Effector CD8-positive, alpha-beta T cell (primary cell): ENCODE measurements around the gene KRT6B.

ENCODE experiments used
- DNase-seq: peaks from one replicate; lab custom pipeline; 2025; lab: John Stamatoyannopoulos, UW

Gene KRT6B

DNA sequence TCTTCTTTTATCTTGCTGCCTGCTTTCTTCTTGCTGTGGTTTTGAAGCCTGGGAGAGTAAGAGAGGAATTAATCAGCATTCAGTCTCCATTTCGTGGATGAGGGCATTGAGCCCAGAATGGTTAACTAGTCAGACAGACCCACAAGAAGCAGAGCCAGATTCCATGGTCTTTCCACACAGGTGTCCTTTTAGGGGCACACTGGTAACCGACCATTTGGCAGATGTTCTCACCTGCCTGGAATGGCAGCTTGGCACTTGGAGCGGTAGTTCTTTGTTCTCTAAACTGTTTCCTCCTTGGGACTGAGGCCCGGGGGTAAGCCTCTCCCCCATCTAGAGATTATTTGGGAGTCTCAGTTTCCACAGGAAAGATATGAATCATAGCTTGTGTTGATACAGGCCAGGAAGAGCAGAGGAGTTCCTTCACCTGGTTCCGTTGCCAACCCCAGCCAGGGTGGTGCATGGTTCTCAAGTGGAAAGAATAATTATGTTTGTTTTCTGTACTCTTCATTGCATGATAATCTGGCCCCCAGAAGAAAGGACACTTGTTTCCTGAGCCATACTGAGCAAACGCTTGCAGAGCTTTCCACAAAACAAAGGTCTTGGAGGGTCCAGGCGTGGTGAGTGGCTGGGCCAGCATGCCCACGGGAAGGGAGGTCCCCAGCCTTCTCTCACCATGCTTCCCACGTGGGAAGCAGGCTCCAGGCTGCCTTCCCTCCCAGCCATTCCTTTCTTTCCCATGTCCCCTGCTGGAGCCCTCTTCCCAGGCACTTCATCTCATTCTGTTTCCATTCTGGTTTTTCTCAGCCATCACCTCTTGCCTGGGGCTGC, 15.7 kb downstream of the KRT6B start:
- no peak for DNase-seq

DNA sequence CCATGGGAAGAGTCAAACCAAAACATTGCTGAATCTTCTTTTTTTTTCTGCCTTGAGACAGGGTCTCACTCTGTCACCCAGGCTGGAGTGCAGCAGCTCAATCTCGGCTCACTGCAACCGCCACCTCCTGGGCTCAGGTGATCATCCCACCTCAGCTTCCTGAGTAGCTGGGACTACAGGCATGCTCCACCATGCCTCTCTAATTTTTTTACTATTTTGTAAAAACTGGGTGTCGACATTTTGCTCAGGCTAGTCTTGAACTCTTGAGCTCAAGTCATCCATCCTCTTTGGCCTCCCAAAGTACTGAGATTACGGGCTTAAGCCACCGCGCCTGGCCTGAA, 16.3 kb downstream of the KRT6B start:
- DNase-seq = no peak

DNA sequence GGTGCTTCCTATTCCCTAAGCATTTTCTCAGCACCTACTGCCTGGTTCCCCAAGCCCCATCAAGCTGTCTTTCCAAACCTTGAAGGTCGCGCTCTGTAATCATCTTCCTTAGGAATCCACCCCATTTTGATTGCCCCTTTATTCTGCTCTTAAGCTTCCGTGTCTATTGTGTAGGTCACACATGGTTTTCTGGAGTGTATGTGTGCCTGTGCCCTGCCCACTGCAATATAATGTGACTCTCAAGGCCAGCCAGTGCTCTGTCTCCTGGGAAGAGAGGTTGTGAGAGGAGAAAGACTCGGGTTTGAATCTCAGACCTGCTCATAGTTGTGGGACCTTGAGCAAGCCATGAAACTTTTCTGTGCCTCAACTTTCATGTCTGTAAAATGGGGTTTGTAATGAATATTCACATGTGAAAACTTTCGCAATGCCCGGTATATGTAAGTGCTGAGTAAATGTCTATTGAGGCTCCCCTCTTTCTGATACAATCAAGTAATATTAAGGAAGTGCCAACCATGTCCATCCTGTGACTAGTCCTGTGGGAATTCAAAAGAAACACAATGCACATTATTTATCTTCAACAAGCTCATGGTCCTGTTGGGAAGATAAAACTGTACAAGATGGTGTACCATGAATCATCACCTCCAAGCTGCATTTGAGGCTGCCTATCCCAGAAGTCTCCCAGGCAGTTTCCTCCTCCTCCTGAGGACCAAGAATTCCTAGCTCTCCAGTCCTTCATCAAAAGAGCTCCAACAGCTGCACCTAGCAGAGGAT, 17.0 kb downstream of the KRT6B start:
- no peak for DNase-seq

DNA sequence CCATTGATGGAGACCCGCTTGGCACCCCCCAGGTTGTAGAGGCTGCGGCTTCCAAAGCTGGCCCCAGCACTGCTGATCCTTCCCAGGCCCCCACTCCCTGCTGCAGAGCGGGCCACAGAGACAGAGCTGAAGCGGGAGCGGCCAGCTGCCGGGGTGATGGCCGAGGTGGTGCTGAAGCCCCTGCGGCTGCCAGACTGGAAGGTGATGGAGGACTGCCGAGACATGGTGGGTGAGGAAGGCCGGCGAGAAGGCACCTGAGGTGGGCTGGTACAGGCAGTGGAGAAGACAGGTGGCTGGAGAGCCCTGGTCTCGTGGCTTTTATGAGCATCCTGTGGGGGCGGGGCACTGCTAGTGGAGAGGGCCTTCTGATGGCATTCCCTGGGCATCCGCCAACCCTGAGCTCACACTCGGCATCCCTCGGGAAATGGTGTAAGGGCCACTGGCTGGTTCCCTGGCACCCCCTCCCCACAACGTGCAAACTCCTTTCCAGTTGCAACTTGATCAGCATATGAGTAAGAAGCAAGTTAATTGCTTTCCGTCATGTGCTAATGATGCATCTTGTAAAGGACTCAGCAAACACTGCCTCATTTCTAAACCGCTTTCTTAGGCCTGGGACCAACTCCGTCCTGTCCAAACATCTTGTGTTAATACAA, 17.7 kb downstream of the KRT6B start, which contains the start of gene KRT75:
Gene KRT75, minus strand, starts transcription at position 291 of the 653 bp plus-strand sequence. Its CDS starts 67 bp downstream, at position 224.
- no peak for DNase-seq

DNA sequence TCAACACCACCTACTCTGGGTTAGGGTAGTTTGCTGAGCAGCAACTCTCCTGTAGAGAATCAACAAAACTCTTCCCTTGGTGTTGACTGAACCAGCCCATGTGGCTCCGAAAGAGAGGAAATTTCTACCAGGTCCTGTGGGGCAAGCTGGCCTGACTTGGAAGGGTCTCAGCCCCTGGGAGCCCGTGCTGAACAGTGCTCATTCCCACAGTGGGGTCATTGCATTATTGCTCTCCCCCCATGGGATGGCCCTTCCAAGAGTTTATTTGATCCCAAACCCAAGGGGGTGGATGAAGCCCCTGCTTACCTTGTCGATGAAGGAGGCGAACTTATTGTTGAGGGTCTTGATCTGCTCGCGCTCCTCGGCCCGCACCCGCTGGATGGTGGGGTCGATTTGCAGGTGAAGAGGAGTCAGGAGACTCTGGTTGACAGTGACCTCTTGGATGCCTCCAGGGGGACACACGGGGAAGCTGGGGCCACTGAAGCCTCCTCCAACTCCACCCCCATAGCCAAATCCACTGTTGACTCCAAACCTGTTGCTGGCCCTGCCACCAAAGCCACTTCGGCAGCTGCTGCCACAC, 18.4 kb downstream of the KRT6B start:
- DNase-seq = no peak

GRCh38 chr12:52432559-52433207, 19.3 kb downstream of the KRT6B start:
- DNase-seq = no peak

GRCh38 chr12:52428121-52428520, 23.8 kb downstream of the KRT6B start:
- DNase-seq = no peak

GRCh38 chr12:52427083-52427482, 24.9 kb downstream of the KRT6B start:
- no peak for DNase-seq

- no peak for DNase-seq
Observed at GRCh38 chr12:52426034-52426433, 25.9 kb downstream of the KRT6B start.

DNA sequence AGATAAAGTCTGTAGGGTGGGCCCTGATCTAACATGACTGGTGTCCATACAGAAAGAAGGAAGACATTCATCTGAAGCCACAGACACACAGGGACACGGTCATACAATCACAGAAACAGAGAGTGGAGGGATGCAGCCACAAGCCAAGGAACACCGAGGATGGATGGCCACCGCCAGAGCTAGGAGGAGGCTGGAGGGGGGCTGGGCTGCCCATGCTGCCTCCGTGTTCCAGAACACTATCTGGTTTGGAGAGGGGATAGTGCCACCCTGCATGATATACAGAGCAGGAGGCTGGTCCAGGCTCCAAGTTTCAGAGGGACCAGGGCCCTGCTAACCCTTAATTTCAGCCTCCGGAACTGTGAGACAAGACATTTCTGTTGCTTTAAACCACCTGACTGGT, 26.5 kb downstream of the KRT6B start:
- DNase-seq = no peak

GRCh38 chr12:52423661-52424500, 28.1 kb downstream of the KRT6B start:
- no peak for DNase-seq

- DNase-seq = no peak
Observed at GRCh38 chr12:52423035-52423434, 28.9 kb downstream of the KRT6B start.

DNA sequence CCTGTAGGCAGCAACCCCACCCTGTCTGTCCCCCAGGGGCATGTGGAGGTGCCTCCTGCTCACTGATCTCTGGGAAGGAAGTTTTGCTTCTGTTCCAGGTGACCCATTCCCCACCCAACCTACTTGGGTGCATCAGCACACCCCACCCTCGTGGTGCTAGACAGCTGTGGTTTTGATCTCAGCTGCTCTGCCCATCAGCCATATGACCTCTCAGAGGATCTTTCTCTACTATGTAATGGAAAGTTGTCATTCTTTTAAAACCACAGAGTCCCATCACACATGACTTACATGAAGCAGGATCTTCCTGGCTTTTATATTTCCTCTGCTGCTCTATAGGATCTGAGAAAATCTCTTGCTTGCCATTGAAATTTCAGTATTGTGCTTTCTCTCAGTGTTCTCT, 32.3 kb downstream of the KRT6B start:
- DNase-seq = no peak

GRCh38 chr12:52418576-52419110, 33.3 kb downstream of the KRT6B start:
- no peak for DNase-seq

DNA sequence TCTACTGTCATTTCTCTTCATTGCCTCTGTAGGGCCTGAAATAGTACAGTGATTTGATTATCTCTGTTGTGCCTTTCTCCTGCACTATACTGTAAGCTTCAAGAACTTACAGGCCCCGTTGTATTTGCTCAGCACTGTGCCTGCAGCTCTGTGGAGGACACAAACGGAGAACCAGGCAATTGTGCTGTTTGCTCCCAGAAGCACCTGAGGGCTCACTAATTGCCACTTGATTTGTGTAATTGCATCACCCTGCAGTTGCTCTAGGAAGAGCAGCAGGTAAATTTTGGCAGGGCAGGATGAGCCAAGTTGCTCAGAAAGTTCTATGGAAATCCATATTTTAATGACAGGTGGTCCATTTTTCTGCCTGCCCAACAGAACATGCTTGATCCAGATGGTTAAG, 34.2 kb downstream of the KRT6B start:
- no peak for DNase-seq

DNA sequence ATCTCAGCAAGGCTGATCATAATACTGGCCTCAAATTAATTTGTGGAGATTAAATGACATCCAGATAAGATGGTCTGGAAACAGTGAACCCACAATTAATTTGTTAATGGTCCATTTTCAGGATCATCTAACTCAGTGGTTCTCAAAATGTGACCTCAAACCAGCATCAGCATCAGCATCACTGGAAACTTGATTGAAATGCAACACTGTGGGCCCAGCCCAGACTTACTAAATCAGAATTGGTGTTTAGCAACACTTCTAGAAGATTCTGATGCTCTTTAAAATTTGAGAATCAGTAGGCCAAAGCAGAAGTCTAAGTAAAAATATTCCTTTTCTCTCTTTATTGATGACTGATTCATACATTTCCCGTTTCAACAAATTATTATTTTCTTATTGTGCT, 35.2 kb downstream of the KRT6B start:
- no peak for DNase-seq

GRCh38 chr12:52415870-52416750, 35.8 kb downstream of the KRT6B start:
- no peak for DNase-seq

- no peak for DNase-seq
Observed at GRCh38 chr12:52414936-52415335, 37.0 kb downstream of the KRT6B start.

GRCh38 chr12:52413782-52414345, 38.1 kb downstream of the KRT6B start:
- no peak for DNase-seq
